ENCODE data around the gene DUSP2. TPM values are rescaled to one million over a fixed set of nuclear protein-coding genes. Genes with fewer than 3 reads are reported as not detected.

The DUSP2 gene
- total RNA-seq, 1 donor from 2014 or later: 1.3 TPM

DNA sequence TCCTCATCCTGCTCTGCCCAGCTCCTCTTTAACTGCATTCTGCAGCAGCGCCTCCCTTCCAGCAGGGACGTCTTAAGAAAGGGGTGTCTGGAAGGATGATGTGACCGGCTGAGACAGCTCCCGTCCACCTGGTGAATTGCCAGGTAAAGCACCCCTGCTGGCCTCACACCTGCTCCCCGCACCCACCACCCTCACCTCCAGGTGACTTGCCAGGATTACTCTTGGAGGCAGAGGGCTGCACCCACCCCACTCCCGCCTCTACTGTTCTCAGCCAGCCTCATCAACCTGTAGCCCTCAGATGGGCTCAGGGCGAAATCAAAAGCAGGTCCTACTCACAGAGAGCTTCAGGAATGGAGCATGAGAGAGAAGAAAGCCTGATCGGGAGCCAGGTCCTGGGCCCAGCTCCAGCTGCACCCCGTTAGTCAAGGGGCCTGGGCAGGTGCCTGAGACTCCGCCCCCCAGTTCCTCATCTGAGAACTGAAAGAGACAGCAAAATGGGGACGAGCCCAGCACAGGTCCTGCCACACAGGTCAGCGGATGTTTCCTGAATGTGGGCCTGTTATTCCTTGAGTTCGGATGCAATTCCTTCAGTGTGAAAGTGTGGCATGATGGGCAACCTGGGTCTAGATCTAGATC is 34.5 kb downstream of the DUSP2 start:
- DNase-seq (ENCODE audit: missing footprints) (no peak), ATAC-seq (no peak)
- intact Hi-C loops (cut with DNase I): loop anchor here (5.0 to 10.0 kb wide), 2 partner anchors 38 to 86 kb away; no protein-coding TSS in a partner anchor

DNA sequence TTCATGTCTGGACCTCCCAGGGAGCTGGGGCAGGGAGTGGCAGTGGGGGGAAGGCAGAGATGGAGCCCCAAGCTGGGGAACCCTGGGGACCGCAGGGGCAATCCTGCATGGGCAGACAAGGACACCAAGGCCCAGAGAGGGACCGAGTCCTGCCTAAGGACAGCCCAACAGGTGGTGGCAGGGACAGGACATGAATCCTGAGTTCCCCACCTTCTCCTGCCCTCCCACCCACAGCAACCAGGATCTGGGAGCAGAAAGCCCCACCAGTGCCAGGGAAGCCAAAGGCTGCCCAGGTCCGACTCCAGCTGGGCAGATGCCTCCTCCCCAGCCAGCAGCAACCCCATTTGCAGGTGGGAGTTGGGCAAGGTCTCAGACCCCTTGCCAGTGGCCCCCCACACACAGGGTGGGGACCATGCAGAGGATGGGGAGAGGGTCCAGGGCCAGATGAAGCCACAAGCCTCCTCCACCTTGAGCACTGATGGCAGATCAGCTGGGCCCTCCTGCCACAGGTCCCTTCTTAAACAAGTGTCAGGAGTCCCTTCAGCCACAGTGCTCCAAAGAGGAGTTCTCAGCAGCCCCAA is 35.2 kb downstream of the DUSP2 start:
- intact Hi-C loops (cut with DNase I): loop anchor here (5.0 to 10.0 kb wide), 2 partner anchors 38 to 85 kb away; no protein-coding TSS in a partner anchor
- ATAC-seq (no peak), DNase-seq (ENCODE audit: missing footprints) (no peak)

- no peak for ATAC-seq
Observed at GRCh38 chr2:96109361-96109680, 35.9 kb downstream of the DUSP2 start.

GRCh38 chr2:96108541-96109360 is 36.5 kb downstream of the DUSP2 start:
- DNase-seq (ENCODE audit: missing footprints): no peak
- peak; percentile 58 for ATAC-seq
- intact Hi-C loops (cut with DNase I): no loop called here

More at GRCh38 chr2:96109361-96109680, 35.9 kb downstream of the DUSP2 start:
- no peak for DNase-seq (ENCODE audit: missing footprints)
- intact Hi-C loops (cut with DNase I): no loop called here

GRCh38 chr2:96108151-96108540 is 37.1 kb downstream of the DUSP2 start:
- DNase-seq (ENCODE audit: missing footprints) (no peak), ATAC-seq (no peak)
- intact Hi-C loops (cut with DNase I): no loop called here

DNA sequence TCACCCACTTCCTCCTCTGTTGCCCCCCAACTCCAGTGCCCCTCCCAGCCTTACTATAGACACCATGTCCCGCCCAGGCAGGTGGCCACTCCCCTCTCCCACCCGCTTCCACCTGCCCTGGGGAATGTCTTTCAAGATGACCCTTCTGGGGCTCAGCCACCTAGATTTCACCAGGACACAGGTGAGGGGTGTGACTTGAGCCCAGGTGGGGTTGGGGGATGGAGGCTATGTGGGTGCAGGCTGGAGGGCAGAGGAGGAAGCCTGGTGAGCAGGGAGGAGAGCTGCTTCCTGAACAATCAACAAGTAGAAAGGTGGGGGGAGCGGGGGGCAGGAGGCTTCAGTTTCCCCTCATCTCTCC is 37.6 kb downstream of the DUSP2 start:
- intact Hi-C loops (cut with DNase I): no loop called here
- ATAC-seq: no peak
- no peak for DNase-seq (ENCODE audit: missing footprints)

GRCh38 chr2:96106991-96107707 is 38.1 kb downstream of the DUSP2 start:
- intact Hi-C loops (cut with DNase I): no loop called here
- DNase-seq (ENCODE audit: missing footprints) (no peak), ATAC-seq (no peak)

- DNase-seq (ENCODE audit: missing footprints) (no peak), ATAC-seq (no peak)
- intact Hi-C loops (cut with DNase I): no loop called here
Observed at GRCh38 chr2:96105994-96106715, 39.1 kb downstream of the DUSP2 start.

- intact Hi-C loops (cut with DNase I): no loop called here
- ATAC-seq: no peak
- DNase-seq (ENCODE audit: missing footprints): no peak
Observed at GRCh38 chr2:96105152-96105915, 39.9 kb downstream of the DUSP2 start.

GRCh38 chr2:96104487-96104861 is 40.8 kb downstream of the DUSP2 start:
- DNase-seq (ENCODE audit: missing footprints): no peak
- no peak for ATAC-seq
- intact Hi-C loops (cut with DNase I): no loop called here

GRCh38 chr2:96103761-96104486 is 41.3 kb downstream of the DUSP2 start:
- intact Hi-C loops (cut with DNase I): no loop called here
- ATAC-seq: peak; percentile 65
- no peak for DNase-seq (ENCODE audit: missing footprints)

GRCh38 chr2:96103187-96103601 is 42.0 kb downstream of the DUSP2 start:
- ATAC-seq (no peak), DNase-seq (ENCODE audit: missing footprints) (no peak)
- intact Hi-C loops (cut with DNase I): no loop called here

GRCh38 chr2:96102596-96103186 is 42.5 kb downstream of the DUSP2 start:
- DNase-seq (ENCODE audit: missing footprints) (no peak), ATAC-seq (no peak)
- intact Hi-C loops (cut with DNase I): no loop called here

- ATAC-seq: no peak
- DNase-seq (ENCODE audit: missing footprints): no peak
Observed at GRCh38 chr2:96100893-96101304, 44.3 kb downstream of the DUSP2 start.

GRCh38 chr2:96099861-96100798 is 45.1 kb downstream of the DUSP2 start:
- ATAC-seq (no peak), DNase-seq (ENCODE audit: missing footprints) (no peak)
- intact Hi-C loops (cut with DNase I): no loop called here

More at GRCh38 chr2:96100893-96101304, 44.3 kb downstream of the DUSP2 start:
- intact Hi-C loops (cut with DNase I): no loop called here
